Endothelial cell of umbilical vein (primary cell): ENCODE results near the gene KIF26B. TPM values are rescaled to one million over a fixed set of nuclear protein-coding genes. Genes with fewer than 3 reads are reported as not detected.

ENCODE experiments used
- BruUV-seq: library from RNA; stranded (reverse); fragments of 400-500 nt; replicated peaks from 2 replicates; lab custom pipeline; 2021; lab: Mats Ljungman, UMichigan
- CTCF ChIA-PET: fragments of 300-600, 350-600 bp; sonication (Branson Sonifier 250); formaldehyde crosslinking; loops from one replicate; lab custom pipeline; 2021; ENCODE audit warnings: antibody characterized with exemption, inconsistent platforms; lab: Charles Lee
- POLR2A ChIA-PET: fragments of 300-600, 350-600 bp; sonication (Branson Sonifier 250); formaldehyde crosslinking; loops from one replicate; lab custom pipeline; 2021; ENCODE audit warnings: antibody characterized with exemption, inconsistent platforms; lab: Charles Lee
- DNase-seq: peaks from one replicate; pipeline ENCODE4 v3.0.0-alpha.2; 2011; ENCODE audit warnings: low read depth, low spot score
- FAIRE-seq: peaks from 2 replicates; lab custom pipeline; 2011; peaks lifted over from hg19 to GRCh38; lab: Jason Lieb, UNC
- H2AFZ ChIP-seq: 2 replicates; pipeline ENCODE4 v1.6.0; 2012; ENCODE audit warnings: low read depth, low read length, control low read depth, inconsistent platforms
- H3K27ac ChIP-seq: 2 replicates; pipeline ENCODE4 v1.5.1; 2011; ENCODE audit warnings: low read depth, mild to moderate bottlenecking, control low read depth, low read length, moderate library complexity; ENCODE audit not compliant: insufficient read depth
- H3K27me3 ChIP-seq, 2 experiments: 2 replicates each; pipeline versions ENCODE4 v1.6.0 to v1.6.1; 2011; ENCODE audit warnings: low read length in 2 of 2, mixed read lengths in 1 of 2; ENCODE audit not compliant: control insufficient read depth in 2 of 2, insufficient read depth in 2 of 2
- H3K36me3 ChIP-seq, 2 experiments: 2 replicates in 1 of 2; 3 replicates in 1 of 2; pipeline ENCODE4 v1.5.1; 2011; ENCODE audit warnings: low read length in 2 of 2, mild to moderate bottlenecking in 1 of 2, moderate library complexity in 1 of 2; ENCODE audit not compliant: control insufficient read depth in 2 of 2, insufficient read depth in 2 of 2; ENCODE audit errors: extremely low read depth in 1 of 2
- H3K4me1 ChIP-seq: 3 replicates; pipeline ENCODE4 v1.5.1; 2011; ENCODE audit warnings: mild to moderate bottlenecking, low read length; ENCODE audit not compliant: control insufficient read depth, insufficient read depth; ENCODE audit errors: extremely low read depth
- H3K4me2 ChIP-seq: 2 replicates; pipeline ENCODE4 v1.6.1; 2011; ENCODE audit warnings: low read length, control low read depth, mixed read lengths; ENCODE audit not compliant: insufficient read depth
- H3K4me3 ChIP-seq, 3 experiments: fragments of 200-600 bp in 1 of 3; sonication (generic), shearing (Covaris generic) in 1 of 3; replicated peaks in 1 of 3; 2 replicates each; pipeline ENCODE4 v1.5.1; 2011 to 2016; ENCODE audit warnings: control low read depth in 3 of 3, low read length in 3 of 3, mild to moderate bottlenecking in 2 of 3, inconsistent platforms in 1 of 3, low read depth in 1 of 3, moderate library complexity in 1 of 3; ENCODE audit not compliant: insufficient read depth in 1 of 3
- H3K79me2 ChIP-seq: 2 replicates; pipeline ENCODE4 v1.6.0; 2012; ENCODE audit warnings: low read length, inconsistent platforms; ENCODE audit not compliant: control insufficient read depth, insufficient read depth
- H3K9ac ChIP-seq: replicated peaks from 2 replicates; pipeline ENCODE3; 2011; ENCODE audit warnings: low read length, control low read depth; ENCODE audit not compliant: insufficient read depth; ENCODE audit errors: extremely low read depth
- H3K9me1 ChIP-seq: replicated peaks from 3 replicates; pipeline ENCODE4 v1.6.0; 2011; ENCODE audit warnings: mild to moderate bottlenecking, low read length; ENCODE audit not compliant: control insufficient read depth, insufficient read depth; ENCODE audit errors: extremely low read depth
- H3K9me3 ChIP-seq: replicated peaks from 2 replicates; pipeline ENCODE4 v1.5.1; 2012; ENCODE audit warnings: low read length, inconsistent platforms; ENCODE audit not compliant: control insufficient read depth, insufficient read depth
- H4K20me1 ChIP-seq: replicated peaks from 2 replicates; pipeline ENCODE3; 2011; ENCODE audit warnings: mild to moderate bottlenecking, low read length; ENCODE audit not compliant: control insufficient read depth, insufficient read depth; ENCODE audit errors: extremely low read depth
- CTCF ChIP-seq, 2 donors: IDR thresholded peaks; 1 replicate in 1 of 2; 2 replicates in 1 of 2; pipeline ENCODE4 v1.5.1; 2011; ENCODE audit warnings: low read length in 2 of 2, mild to moderate bottlenecking in 2 of 2, moderate library complexity in 2 of 2, control low read depth in 1 of 2, inconsistent platforms in 1 of 2, low read depth in 1 of 2; ENCODE audit not compliant: insufficient read depth in 1 of 2; ENCODE audit errors: extremely low read depth in 1 of 2
- EZH2 ChIP-seq: IDR thresholded peaks from 2 replicates; pipeline ENCODE4 v1.6.1; 2012; ENCODE audit warnings: borderline replicate concordance, low read depth, mild to moderate bottlenecking, moderate library complexity, low read length, inconsistent platforms; ENCODE audit not compliant: severe bottlenecking
- FOS ChIP-seq: IDR thresholded peaks from 2 replicates; pipeline ENCODE4 v1.6.1; 2011; ENCODE audit warnings: mild to moderate bottlenecking, low read length, moderate library complexity, borderline replicate concordance; ENCODE audit not compliant: insufficient read depth
- GATA2 ChIP-seq: IDR thresholded peaks from 2 replicates; pipeline ENCODE4 v1.7.0; 2011; ENCODE audit warnings: low read depth, mild to moderate bottlenecking, moderate library complexity, mixed read lengths, low read length; ENCODE audit not compliant: insufficient read length, insufficient read depth
- JUN ChIP-seq: IDR thresholded peaks from 2 replicates; pipeline ENCODE4 v1.6.1; 2011; ENCODE audit warnings: borderline replicate concordance, low read depth; ENCODE audit not compliant: insufficient read length, insufficient read depth
- MYC ChIP-seq: IDR thresholded peaks from one replicate; pipeline ENCODE4 v1.6.1; 2011; ENCODE audit warnings: mild to moderate bottlenecking, low read depth, low read length
- POLR2A ChIP-seq: IDR thresholded peaks from 2 replicates; pipeline ENCODE4 v1.6.1; 2012; ENCODE audit warnings: low read depth, mild to moderate bottlenecking, control low read depth, low read length
- POLR2AphosphoS5 ChIP-seq: IDR thresholded peaks from 2 replicates; pipeline ENCODE4 v1.6.1; 2012; ENCODE audit warnings: low read depth, mild to moderate bottlenecking, control low read depth, low read length, moderate library complexity; ENCODE audit not compliant: insufficient read depth
- dilution Hi-C: fragments of 300-500 bp; cut with MboI; formaldehyde crosslinking; loops from one replicate; pipeline ENCODE4 v1.15.0; 2019; ENCODE audit warnings: low sequenced_read_pairs; ENCODE audit not compliant: extremely low pct_ligation_motif_present
- intact Hi-C: fragments of 100-400 bp; cut with micrococcal nuclease; formaldehyde crosslinking; loops from one replicate; pipeline ENCODE4 v1.10.0; 2022
- polyA plus RNA-seq, 4 experiments: library from polyadenylated mRNA; depleted of rRNA in 3 of 4; stranded (reverse) in 3 of 4; unstranded in 1 of 4; fragments of >200 nt; gene quantifications; 2 replicates each; pipeline versions ENCODE4 v1.2.1 to v1.2.3, GENCODE V29; 2011 to 2012; ENCODE audit warnings: missing spikeins in 1 of 4
- total RNA-seq: library from RNA; stranded (reverse); gene quantifications from 2 replicates; pipeline ENCODE4 v1.2.3, GENCODE V29; 2021
- TF ChIP-seq, protein P1 (sequence below): IDR thresholded peaks from 2 replicates; pipeline ENCODE4 v1.6.1; 2011; ENCODE audit not compliant: insufficient read depth, insufficient read length

Gene KIF26B
- total and polyA plus RNA-seq, 2 donors (not counting 3 experiments of a cell fraction or from before 2014, with no cell fraction given): 0.04 to 0.49 TPM

- no peak for TF ChIP-seq JUN
- no peak for FAIRE-seq
- dilution Hi-C loops: no loop called here
Measured at GRCh38 chr1:245404527-245404926, 249.7 kb downstream of the KIF26B start.

DNA sequence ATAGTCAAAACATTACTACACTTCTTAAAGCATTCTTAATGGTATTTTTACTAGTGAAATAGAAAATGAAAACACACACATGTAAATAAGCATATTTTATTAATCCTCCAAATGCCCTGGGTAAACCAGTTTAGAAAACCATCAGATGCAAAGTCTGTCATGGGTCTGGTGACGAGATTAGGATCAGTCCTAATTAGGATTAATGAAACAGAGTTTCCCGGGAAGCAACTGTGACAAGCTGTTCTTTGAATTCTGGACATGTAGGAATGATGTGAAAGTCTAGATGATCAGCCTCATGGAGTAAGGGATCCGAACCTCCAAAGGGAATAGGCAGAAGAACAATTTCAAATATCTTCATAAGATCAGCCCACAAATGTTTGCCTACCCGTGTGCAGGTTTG, 250.2 kb downstream of the KIF26B start:
- no peaks in the 10 kb centered on the region for H3K9me3 ChIP-seq
- H3K36me3 ChIP-seq: no peaks in the 10 kb centered on the region
- ChIA-PET CTCF (no interaction called here), POLR2A (no interaction called here)
- intact Hi-C loops (no loop called here), dilution Hi-C loops (no loop called here)
- H2AFZ ChIP-seq: no peak overlapping the region
- no peaks in the 10 kb centered on the region for H3K27me3 ChIP-seq
- no peaks in the 10 kb centered on the region for H3K79me2 ChIP-seq
- DNase-seq (no peak), FAIRE-seq (no peak)
- no peaks in the 10 kb centered on the region for H3K4me1 ChIP-seq
- no peak overlapping the region for H3K27ac ChIP-seq
- TF ChIP-seq FOS (no peak), POLR2AphosphoS5 (no peak), EZH2 (no peak), GATA2 (no peak), CTCF (IDR thresholded peaks at IDR 0.05; ENCODE audit: extremely low read depth in 1 of 2, insufficient read depth in 1 of 2, low read depth in 1 of 2, low read length in 2 of 2) (no peak), POLR2A (no peak), JUN (no peak), MYC (no peak)
- TF ChIP-seq, protein P1, sequence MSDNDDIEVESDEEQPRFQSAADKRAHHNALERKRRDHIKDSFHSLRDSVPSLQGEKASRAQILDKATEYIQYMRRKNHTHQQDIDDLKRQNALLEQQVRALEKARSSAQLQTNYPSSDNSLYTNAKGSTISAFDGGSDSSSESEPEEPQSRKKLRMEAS: no peak
- BruUV-seq: no TSS peak
- H3K9ac ChIP-seq: no peak overlapping the region
- H3K4me3 ChIP-seq: no peak overlapping the region
- no peak overlapping the region for H3K4me2 ChIP-seq
- no peaks in the 10 kb centered on the region for H4K20me1 ChIP-seq
- H3K9me1 ChIP-seq: no peaks in the 10 kb centered on the region

More at GRCh38 chr1:245404527-245404926, 249.7 kb downstream of the KIF26B start:
- POLR2A ChIA-PET: no interaction called here
- H3K79me2 ChIP-seq: no peaks in the 10 kb centered on the region
- no peak overlapping the region for H3K27ac ChIP-seq
- BruUV-seq: no TSS peak
- CTCF ChIA-PET: no interaction called here
- no peak overlapping the region for H3K9ac ChIP-seq
- intact Hi-C loops: no loop called here
- no peaks in the 10 kb centered on the region for H3K27me3 ChIP-seq
- DNase-seq: no peak
- H4K20me1 ChIP-seq: no peaks in the 10 kb centered on the region
- no peaks in the 10 kb centered on the region for H3K36me3 ChIP-seq
- no peaks in the 10 kb centered on the region for H3K9me3 ChIP-seq
- H3K4me2 ChIP-seq: no peak overlapping the region
- H2AFZ ChIP-seq: no peak overlapping the region
- H3K4me1 ChIP-seq: no peaks in the 10 kb centered on the region
- H3K9me1 ChIP-seq: no peaks in the 10 kb centered on the region
- H3K4me3 ChIP-seq: no peak overlapping the region
